GM18951 (cell line): ENCODE data around the gene FANCC.

ENCODE experiments used
- POLR2A ChIP-seq: IDR thresholded peaks from 4 replicates; pipeline ENCODE4 v1.6.1; 2011; ENCODE audit warnings: mild to moderate bottlenecking; ENCODE audit not compliant: insufficient read length, insufficient read depth; ENCODE audit errors: extremely low read depth
- in situ Hi-C: fragments of 300-500 bp; cut with MboI; formaldehyde crosslinking; loops from one replicate; pipeline ENCODE4 v1.12.0; 2022; ENCODE audit warnings: low sequenced_read_pairs, mixed read lengths, inconsistent platforms; ENCODE audit not compliant: unreplicated experiment

Gene FANCC

DNA sequence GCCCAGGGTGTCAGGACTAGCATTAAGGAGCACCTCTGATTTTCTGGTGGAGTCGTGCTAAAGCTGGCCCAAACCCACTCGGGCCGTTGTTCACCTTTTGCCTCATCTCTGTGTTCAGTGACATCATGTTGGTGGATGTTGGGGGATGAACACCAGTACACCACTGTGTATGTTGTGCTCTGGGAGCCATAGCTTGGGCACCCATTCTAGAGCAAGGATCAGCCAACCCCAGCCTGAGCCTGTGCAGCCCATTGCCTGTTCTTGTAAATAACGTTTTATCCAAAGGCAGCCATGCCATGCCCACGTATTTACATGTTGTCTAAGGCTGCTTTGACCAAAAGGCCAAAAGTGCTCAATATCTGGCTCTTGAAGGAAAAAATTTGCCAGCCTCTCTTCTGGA is 245.6 kb downstream of the FANCC start:
- no peak for TF ChIP-seq POLR2A
- in situ Hi-C loops = no loop called here

GRCh38 chr9:95071450-95071849 is 246.1 kb downstream of the FANCC start:
- TF ChIP-seq POLR2A = no peak
- in situ Hi-C loops = no loop called here

- in situ Hi-C loops = no loop called here
- no peak for TF ChIP-seq POLR2A
These were observed 246.9 kb downstream of the FANCC start for GRCh38 chr9:95070549-95071021.

- in situ Hi-C loops = no loop called here
- TF ChIP-seq POLR2A = no peak
These were observed 249.6 kb downstream of the FANCC start for GRCh38 chr9:95067897-95068296.

DNA sequence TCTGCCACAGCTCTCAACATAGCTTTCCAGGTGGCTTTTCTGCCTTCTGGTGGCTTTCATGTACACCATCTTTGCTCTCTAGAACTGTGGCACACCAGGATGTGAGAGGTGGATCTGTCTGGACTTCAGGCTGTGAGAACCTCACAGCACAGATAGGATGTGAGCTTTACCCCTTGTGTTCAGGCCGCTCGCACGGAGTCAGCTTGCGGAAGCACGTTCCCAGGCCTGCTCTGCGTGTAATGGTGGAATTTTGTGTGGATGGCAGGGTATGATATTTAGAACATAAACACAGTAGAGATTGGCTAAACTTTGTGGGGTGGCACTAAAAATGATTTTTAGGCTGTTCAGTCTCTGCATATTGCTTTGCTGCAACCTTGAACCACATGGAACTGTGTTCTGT is 250.5 kb downstream of the FANCC start:
- in situ Hi-C loops = no loop called here
- no peak for TF ChIP-seq POLR2A

DNA sequence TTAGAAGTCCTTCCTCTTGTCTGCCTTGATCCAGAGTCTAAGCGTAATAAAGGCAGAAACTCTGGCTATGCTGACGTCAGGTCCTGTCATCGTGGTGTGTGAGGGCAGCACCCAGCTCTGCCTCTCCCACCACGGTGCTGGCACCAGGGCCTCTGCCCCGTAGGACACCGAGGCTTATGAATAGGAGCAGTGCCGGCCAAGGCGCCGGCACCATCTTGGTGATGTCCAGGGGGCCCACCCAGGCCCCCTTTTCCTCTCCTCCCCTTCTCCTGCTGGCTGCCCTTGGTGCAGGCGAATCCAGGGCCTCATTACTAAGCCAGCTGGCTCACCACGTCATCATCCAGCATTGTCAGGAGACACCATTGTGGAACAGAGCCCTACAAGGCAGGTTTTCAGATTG is 252.3 kb downstream of the FANCC start:
- in situ Hi-C loops = no loop called here
- no peak for TF ChIP-seq POLR2A

GRCh38 chr9:95063300-95063699 is 254.2 kb downstream of the FANCC start:
- in situ Hi-C loops = no loop called here
- TF ChIP-seq POLR2A = no peak

DNA sequence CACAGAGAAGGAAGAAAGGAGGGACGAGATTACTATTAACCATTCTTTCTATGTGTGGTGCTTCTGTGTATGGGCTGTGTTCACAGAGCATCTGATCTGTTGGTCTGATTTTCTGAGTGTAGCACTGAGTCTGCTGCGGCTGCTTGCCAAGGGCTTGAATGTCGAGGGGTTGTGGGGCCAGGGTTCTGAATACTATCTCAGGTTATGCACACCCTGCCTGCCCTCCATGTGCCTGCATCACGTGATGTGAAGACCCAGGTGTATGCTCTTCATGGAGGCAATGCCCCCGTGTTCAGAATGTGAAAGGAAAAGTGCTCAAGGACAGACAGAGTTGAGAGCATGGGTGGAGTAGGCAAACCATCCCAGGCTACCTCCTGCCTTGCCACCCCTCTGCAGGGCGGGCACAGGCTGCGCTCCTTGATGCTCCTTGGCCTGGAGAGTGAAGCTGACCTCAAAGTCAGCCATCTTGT is 254.9 kb downstream of the FANCC start:
- in situ Hi-C loops = no loop called here

DNA sequence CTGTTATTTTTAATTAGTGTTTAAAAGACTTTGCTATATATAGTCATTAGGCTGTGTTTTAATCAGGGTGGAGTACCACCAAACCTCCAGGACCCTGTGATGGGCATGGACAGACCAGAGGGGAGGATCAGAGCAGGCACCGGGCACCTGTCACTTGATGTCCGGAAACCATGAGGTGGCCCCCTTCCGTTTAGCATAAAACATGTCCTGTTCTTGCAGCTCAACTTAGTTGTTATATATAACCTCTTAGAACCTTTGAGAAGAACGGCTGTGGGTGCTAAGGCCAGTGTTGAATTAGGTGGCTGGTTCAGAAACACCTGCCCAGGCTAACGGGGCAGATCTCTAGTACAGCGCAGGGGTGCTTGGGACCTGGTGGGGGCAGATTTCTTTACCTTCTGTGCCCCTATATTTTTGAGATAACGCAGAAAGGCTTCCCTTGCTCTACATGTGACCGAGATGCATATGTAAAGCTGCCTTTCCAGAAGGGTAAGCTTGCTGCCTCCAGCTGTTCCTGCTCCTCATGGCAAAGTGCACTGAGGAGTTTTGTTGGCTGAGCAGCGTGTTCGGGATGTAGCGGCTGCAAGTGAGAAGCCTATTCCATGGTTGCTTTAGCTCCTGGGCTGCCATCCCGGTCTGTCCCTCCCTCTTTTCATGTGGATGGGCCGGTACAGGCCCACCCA is 255.5 kb downstream of the FANCC start:
- TF ChIP-seq POLR2A = no peak
- in situ Hi-C loops = no loop called here

More for the DNA sequence above, 254.9 kb downstream of the FANCC start:
- TF ChIP-seq POLR2A = no peak

- TF ChIP-seq POLR2A = no peak
- in situ Hi-C loops = no loop called here
These were observed 256.6 kb downstream of the FANCC start for GRCh38 chr9:95060916-95061315.

DNA sequence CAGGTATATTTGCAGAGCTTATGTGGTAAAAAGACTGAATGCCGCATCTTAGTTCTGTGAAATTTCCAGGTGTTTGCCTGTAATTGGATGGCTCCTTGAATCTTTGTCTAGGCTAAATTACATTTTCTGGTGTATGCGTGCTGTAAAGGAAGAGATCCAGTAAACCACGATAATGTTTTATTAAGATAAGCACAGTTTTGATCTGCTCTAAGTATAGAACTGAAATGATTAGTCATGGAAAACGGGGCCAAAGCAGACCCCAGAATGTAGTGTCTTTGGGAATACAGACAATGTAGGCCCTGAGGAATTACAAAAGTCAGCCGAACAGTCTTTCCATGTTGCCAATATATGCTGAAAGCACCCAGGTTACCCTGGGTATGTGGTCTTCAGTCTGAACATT is 257.3 kb downstream of the FANCC start:
- in situ Hi-C loops = no loop called here
- TF ChIP-seq POLR2A = no peak

- TF ChIP-seq POLR2A = no peak
- in situ Hi-C loops = no loop called here
These were observed 258.6 kb downstream of the FANCC start for GRCh38 chr9:95058795-95059386.

- in situ Hi-C loops = no loop called here
These were observed 259.3 kb downstream of the FANCC start for GRCh38 chr9:95058121-95058785.

GRCh38 chr9:95057101-95057500 is 260.4 kb downstream of the FANCC start:
- TF ChIP-seq POLR2A = no peak
- in situ Hi-C loops = no loop called here

More at GRCh38 chr9:95058121-95058785, 259.3 kb downstream of the FANCC start:
- TF ChIP-seq POLR2A = no peak

GRCh38 chr9:95055851-95056551 is 261.5 kb downstream of the FANCC start:
- in situ Hi-C loops = no loop called here
- TF ChIP-seq POLR2A = no peak
